ENCODE data around the gene UTP3.
A peak's percentile ranks its signal among the peaks of the same experiment; 100 is the strongest.
"Not testable (repeated sequence)": the region's sequence is repeated elsewhere in the genome, so short reads cannot be mapped to it uniquely, and the experiment has no call there.

Gene UTP3

GRCh38 chr4:70718811-70719604, 30.7 kb downstream of the UTP3 start:
- no peak for DNase-seq

GRCh38 chr4:70721747-70722146, 33.4 kb downstream of the UTP3 start, which contains the start of gene RUFY3:
Gene RUFY3, plus strand, starts transcription at chr4:70721964. Its CDS starts 610 bp downstream, at chr4:70722574.
- DNase-seq: peak; percentile 88

GRCh38 chr4:70722199-70722791, 34.0 kb downstream of the UTP3 start:
- DNase-seq: no peak

- no peak for DNase-seq
Observed at GRCh38 chr4:70724463-70724862, 36.1 kb downstream of the UTP3 start.

GRCh38 chr4:70725633-70726032, 37.3 kb downstream of the UTP3 start:
- no peak for DNase-seq

GRCh38 chr4:70726515-70726914, 38.2 kb downstream of the UTP3 start:
- DNase-seq: not testable (repeated sequence)

- DNase-seq: no peak
Observed at GRCh38 chr4:70728091-70728490, 39.8 kb downstream of the UTP3 start.

GRCh38 chr4:70732878-70733277, 44.5 kb downstream of the UTP3 start:
- DNase-seq: not testable (repeated sequence)

GRCh38 chr4:70734168-70734954, 46.0 kb downstream of the UTP3 start:
- DNase-seq: peak; percentile 18

GRCh38 chr4:70734971-70735370, 46.6 kb downstream of the UTP3 start:
- DNase-seq: no peak

GRCh38 chr4:70735915-70736314, 47.6 kb downstream of the UTP3 start:
- DNase-seq: not testable (repeated sequence)

GRCh38 chr4:70737006-70737405, 48.7 kb downstream of the UTP3 start:
- no peak for DNase-seq

- no peak for DNase-seq
Observed at GRCh38 chr4:70737409-70737808, 49.1 kb downstream of the UTP3 start.

GRCh38 chr4:70739496-70740337, 51.4 kb downstream of the UTP3 start:
- DNase-seq: no peak
